Mononuclear cell (primary cell): ENCODE data around the gene PDE6B. TPM values are rescaled to one million over a fixed set of nuclear protein-coding genes. Genes with fewer than 3 reads are reported as not detected.

ENCODE experiments used
- H3K27me3 ChIP-seq: 2 replicates; pipeline ENCODE4 v1.6.0; 2011; ENCODE audit warnings: low read length, control low read depth; ENCODE audit not compliant: insufficient read depth
- H3K4me1 ChIP-seq: 2 replicates; pipeline ENCODE4 v1.5.1; 2011; ENCODE audit warnings: mild to moderate bottlenecking, low read length, control low read depth; ENCODE audit not compliant: insufficient read depth
- H3K4me3 ChIP-seq: 2 replicates; pipeline ENCODE4 v1.5.1; 2011; ENCODE audit warnings: mild to moderate bottlenecking, low read length, moderate library complexity
- H3K9me3 ChIP-seq: 2 replicates; pipeline ENCODE4 v1.5.1; 2011; ENCODE audit warnings: low read depth, mild to moderate bottlenecking, control low read depth, low read length
- total RNA-seq: library from RNA; depleted of rRNA; stranded (reverse); fragments of >200 nt; gene quantifications from one replicate; pipeline ENCODE4 v1.2.3, GENCODE V29; 2012

The PDE6B gene
- total RNA-seq, 1 donor: 10.4 TPM

DNA sequence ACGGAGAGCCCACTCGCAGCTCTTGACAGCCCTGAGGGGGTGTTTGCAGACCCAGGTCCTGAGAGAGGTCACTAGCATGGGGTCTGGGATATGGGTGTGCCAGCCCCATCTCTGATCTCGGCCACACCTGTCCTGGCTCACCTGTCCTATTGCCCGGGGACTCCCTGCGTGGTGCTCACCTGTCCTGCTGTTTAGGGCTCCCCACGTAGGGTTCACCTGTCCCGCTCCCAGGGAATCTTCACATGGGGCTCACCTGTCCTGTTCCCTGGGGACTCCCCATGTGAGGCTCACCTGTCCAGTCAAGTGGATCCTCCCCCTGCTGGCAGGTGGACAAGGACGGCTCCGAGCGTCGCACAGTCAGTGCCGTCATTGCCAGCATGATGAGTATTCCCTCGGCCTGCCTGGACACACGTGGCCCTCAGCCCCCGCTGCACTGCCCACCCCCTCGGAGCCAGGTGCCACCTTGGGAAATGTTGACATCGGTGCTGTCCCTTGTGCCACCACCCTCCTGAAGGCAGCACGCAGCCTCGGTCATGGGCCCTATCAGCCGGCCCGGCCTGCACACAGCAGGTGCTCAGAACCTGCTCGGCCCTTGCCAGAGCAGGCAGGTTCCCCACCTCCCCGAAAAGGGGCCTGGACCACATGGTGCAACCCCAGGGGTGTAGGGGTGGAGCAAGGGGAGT is 57.3 kb downstream of the PDE6B start:
- H3K27me3 ChIP-seq: no peaks in the 10 kb centered on the region
- no peak overlapping the region for H3K4me3 ChIP-seq
- H3K9me3 ChIP-seq: no peaks in the 10 kb centered on the region
- H3K4me1 ChIP-seq: peaks cover 27% of the 10 kb centered on the region

- Histone ChIP-seq H3K9me3 (no peaks in the 10 kb centered on the region), H3K27me3 (no peaks in the 10 kb centered on the region), H3K4me1 (peaks cover 34% of the 10 kb centered on the region), H3K4me3 (no peak overlapping the region)
Measured at GRCh38 chr4:683247-683897, 58.0 kb downstream of the PDE6B start.

DNA sequence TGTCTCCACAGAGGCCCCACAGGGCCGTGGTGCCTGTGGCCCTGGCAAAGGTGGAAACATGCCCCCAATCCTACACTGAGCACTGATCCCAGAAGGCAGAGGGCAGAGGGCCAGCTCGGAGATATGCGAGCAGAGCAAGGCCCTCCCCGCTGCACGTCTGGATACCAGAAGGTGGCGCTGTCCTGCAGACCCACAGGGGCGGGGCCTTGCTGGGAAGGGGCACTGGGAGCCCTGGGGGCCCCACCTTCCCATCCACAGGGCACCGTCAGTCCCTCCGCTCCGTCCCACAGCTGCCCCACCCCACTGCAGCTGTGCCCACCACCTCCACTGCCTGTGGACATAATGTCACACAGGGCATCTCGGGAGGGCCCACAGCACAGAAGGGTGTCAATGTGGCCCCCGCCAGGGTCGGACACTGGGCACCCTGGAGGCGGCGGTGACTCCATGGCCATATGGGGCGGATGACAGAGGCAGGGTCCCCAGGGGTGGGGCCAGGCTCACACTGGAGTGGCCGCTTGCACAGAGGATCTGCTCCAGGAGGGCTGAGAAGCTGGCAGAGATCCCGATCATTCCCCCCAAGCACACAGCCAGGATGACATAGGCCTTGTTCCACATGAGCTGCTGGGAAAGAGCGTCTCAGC is 58.7 kb downstream of the PDE6B start:
- no peaks in the 10 kb centered on the region for H3K27me3 ChIP-seq
- no peaks in the 10 kb centered on the region for H3K9me3 ChIP-seq
- peaks cover 40% of the 10 kb centered on the region for H3K4me1 ChIP-seq
- no peak overlapping the region for H3K4me3 ChIP-seq

DNA sequence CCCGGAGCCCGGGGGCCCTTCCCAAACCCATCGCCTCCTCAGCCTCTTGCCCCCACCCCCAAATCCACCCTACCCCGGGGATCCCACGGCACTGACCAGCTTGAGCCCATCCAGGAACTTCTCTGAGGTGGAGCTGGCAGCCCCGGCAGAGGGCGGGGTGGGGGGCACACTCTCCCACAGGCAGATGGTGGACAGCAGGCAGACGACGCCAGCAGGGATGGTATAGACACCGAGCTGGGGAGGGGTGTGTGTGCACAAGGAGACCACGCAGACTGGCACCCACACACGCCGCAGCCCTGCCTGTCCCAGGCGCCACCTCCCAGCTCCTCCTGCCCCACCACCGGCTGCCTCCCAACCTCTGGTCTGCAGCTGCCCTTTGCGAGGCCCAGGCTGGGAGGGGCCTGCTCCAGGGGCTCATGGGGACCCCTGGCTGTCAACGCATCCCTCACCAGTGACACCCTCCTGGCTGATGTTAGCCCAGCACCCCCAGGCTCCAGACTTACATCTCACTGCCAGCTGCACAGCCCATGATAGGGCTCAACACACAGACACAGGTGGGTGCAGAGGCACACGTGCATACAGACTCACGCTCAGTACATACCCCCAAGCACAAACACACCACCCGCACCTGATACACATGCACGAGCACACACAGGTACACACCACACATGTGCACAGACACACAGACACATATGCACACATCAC is 59.4 kb downstream of the PDE6B start:
- H3K4me3 ChIP-seq: no peak overlapping the region

DNA sequence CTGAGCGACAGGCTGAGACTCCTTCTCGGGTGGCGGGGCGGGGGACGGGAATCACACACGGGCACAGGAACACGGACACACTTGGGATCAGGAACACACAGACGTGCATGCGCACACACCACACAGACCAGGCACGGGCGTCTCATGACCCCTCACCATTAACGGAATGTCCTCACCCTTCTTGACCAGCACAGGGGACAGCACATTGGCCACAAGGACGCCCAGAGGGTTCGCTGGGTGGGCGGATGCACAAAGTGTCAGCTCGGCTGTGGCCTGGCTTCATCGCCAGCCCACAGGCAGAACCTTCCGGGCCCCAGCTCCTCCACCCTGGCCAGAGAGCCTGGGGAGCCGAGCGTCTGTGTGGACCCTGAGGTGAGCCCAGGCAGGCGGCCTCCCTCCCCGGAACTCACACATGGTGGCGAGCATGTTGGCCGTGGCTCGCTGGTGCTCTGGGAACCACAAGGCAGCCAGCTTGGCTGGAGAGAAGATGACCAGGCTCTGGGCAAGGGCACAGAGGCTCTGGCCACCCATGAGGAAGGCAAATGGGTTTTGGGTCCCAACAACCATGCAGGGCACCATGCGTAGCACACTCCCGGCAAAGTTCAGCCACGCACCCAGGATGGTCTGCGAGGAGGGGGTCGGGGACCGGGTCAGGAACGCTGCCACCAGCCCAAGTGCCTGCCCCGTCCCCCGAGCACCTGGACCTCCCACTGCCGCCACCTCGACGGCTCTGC is 60.5 kb downstream of the PDE6B start:
- H3K4me3 ChIP-seq: no peak overlapping the region
- H3K4me1 ChIP-seq: peaks cover 47% of the 10 kb centered on the region
- no peaks in the 10 kb centered on the region for H3K27me3 ChIP-seq
- no peaks in the 10 kb centered on the region for H3K9me3 ChIP-seq

More for the DNA sequence above, 59.4 kb downstream of the PDE6B start:
- no peaks in the 10 kb centered on the region for H3K27me3 ChIP-seq
- no peaks in the 10 kb centered on the region for H3K9me3 ChIP-seq
- H3K4me1 ChIP-seq: peaks cover 46% of the 10 kb centered on the region

- H3K9me3 ChIP-seq: no peaks in the 10 kb centered on the region
- H3K27me3 ChIP-seq: no peaks in the 10 kb centered on the region
- no peak overlapping the region for H3K4me3 ChIP-seq
- H3K4me1 ChIP-seq: peaks cover 46% of the 10 kb centered on the region
Measured at GRCh38 chr4:686413-687040, 61.2 kb downstream of the PDE6B start.

GRCh38 chr4:687048-687970 is 61.9 kb downstream of the PDE6B start:
- Histone ChIP-seq H3K27me3 (no peaks in the 10 kb centered on the region), H3K4me3 (peak overlapping the region; percentile 7), H3K9me3 (no peaks in the 10 kb centered on the region), H3K4me1 (peaks cover 46% of the 10 kb centered on the region)

GRCh38 chr4:687971-688853 is 62.8 kb downstream of the PDE6B start:
- Histone ChIP-seq H3K27me3 (no peaks in the 10 kb centered on the region), H3K9me3 (no peaks in the 10 kb centered on the region), H3K4me3 (peak overlapping the region; percentile 36), H3K4me1 (peaks cover 46% of the 10 kb centered on the region)

GRCh38 chr4:688854-689681 is 63.7 kb downstream of the PDE6B start, which contains the start of gene SLC49A3:
SLC49A3 (minus strand) TSS chr4:689151; CDS start chr4:689127, 24 bp downstream.
- Histone ChIP-seq H3K4me1 (peaks cover 40% of the 10 kb centered on the region), H3K4me3 (peak within 1 kb of the TSS; percentile 36), H3K9me3 (no peaks in the 10 kb centered on the region), H3K27me3 (no peaks in the 10 kb centered on the region)

- H3K27me3 ChIP-seq: no peaks in the 10 kb centered on the region
- H3K4me3 ChIP-seq: peak overlapping the region; percentile 36
- peaks cover 40% of the 10 kb centered on the region for H3K4me1 ChIP-seq
- H3K9me3 ChIP-seq: no peaks in the 10 kb centered on the region
Measured at GRCh38 chr4:689723-690122, 64.3 kb downstream of the PDE6B start.

DNA sequence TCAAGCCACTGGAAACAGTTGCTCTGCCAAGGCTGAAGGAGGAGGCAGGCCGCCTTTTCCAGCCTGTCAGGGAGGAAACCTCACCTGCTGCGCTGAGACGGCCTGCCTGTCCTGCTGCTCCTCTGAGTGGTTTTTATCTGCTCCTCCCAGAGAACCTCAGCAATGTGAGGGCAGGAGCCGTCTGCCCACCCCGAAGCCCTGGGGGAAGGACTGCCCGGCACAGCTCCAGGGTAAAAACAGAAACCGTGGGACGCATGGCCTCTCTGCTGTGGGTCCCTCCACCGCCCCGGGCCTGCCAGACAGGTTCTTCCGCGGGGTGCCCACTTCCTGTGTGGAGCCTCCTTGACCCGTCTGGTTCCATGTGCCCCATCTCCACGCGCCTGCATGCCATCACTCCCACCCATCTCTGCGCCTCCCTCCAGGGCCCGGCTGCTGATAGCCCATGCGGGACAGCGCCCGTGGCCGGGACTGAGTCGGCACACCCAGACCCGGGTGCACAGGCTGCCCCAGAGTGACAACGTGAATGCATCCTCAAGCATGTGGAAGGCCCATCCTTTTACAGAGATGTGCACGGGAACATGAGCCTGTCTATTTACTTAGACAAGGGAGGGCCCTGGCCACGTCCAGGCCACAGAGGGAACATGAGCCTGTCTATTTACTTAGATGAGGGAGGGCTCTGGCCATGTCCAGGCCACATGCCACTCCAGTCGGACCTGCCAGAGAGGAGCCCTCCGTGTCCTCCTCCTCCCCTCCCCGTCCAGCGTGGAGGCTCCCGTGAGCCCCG is 67.6 kb downstream of the PDE6B start:
- no peak overlapping the region for H3K4me3 ChIP-seq
- H3K27me3 ChIP-seq: no peaks in the 10 kb centered on the region
- H3K4me1 ChIP-seq: peaks cover 25% of the 10 kb centered on the region
- no peaks in the 10 kb centered on the region for H3K9me3 ChIP-seq
